A549 treated with CpdA at 1 μM for 4 hours (cell line): ENCODE measurements around the gene RAB11FIP5. TPM values are rescaled to one million over a fixed set of nuclear protein-coding genes. Genes with fewer than 3 reads are reported as not detected.

Experiments used
- total RNA-seq: library from RNA; stranded (reverse); fragments of 200-300 nt; extraction: Qiagen RNA extraction; gene quantifications from 5 replicates; pipeline ENCODE4 v1.2.3, GENCODE V29; 2022; ENCODE audit warnings: low read depth

RAB11FIP5 gene
- total RNA-seq = 32.2 to 37.7 TPM (median 35.7 TPM) in 5 replicates

GRCh38 chr2:73112913-73113854, at the start of gene RAB11FIP5:
Gene RAB11FIP5, minus strand, starts transcription at chr2:73112948. Its CDS starts 171 bp downstream, at chr2:73112777.

DNA sequence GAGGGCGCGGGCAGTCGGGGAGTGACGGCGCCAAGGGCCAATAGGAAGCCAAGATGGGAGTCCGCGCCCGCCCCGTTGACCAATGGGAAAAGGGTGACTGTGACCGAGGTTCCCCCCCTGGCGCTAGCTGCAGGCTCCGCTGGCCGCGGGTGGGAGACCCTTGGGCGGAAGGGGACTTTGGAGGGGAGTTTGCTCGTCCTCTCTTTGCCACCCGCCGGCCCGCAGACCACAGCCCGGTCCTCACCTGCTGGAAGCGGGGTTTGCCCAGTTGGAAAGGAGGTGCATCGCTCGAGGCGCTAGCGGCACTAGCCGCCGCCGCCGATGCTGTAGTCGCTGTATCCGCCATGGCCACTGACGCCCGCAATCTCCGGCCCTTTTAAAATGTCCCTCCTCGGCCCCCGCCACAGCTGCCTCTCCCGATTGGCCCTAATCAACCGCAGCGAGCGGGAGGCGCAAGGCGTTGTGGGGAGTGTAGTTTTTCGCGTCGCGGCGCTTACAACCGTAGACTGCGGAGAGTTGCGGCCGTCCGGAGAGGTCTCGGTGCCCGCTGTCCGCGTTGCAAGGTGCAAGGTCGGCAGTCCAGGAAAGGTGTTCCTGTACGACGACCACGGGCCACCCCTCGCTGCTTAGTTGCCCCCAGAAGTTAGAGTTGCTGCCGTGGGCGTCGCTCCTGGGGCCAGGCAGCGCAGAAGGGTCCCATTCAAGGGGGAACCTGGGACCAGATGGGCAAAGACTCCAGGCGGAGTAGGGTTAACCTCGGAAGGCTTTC, 41.2 kb downstream of the RAB11FIP5 start, which contains the start of gene SFXN5:
TSS of gene SFXN5 (minus strand) at position 353 of the 769 bp plus-strand sequence. CDS start at position 346, 7 bp downstream.

Other genes starting within 250 kb of the RAB11FIP5 start
- gene SPR, start 225.5 kb downstream of the RAB11FIP5 start, total RNA-seq = 90.7 to 157 TPM (median 144 TPM) in 5 replicates
- gene EMX1, start 195.4 kb downstream of the RAB11FIP5 start, total RNA-seq = 0.07 to 0.28 TPM (median 0.16 TPM) in 4 of 5 replicates, not detected in the other
- 14.2 to 18.0 TPM (median 16.3 TPM) in 5 replicates for gene SFXN5, start 41.2 kb downstream of the RAB11FIP5 start, total RNA-seq
- gene NOTO, start 89.6 kb upstream of the RAB11FIP5 start, total RNA-seq = 0.03 to 0.05 TPM in 2 of 5 replicates, not detected in the others
- 52.7 to 61.1 TPM (median 56.7 TPM) in 5 replicates for gene SMYD5, start 101.3 kb upstream of the RAB11FIP5 start, total RNA-seq
- 16.8 to 27.0 TPM (median 24.8 TPM) in 5 replicates for gene PRADC1, start 120.3 kb upstream of the RAB11FIP5 start, total RNA-seq
- gene CCT7, start 121.4 kb upstream of the RAB11FIP5 start, total RNA-seq = 586 to 976 TPM (median 613 TPM) in 5 replicates
- gene FBXO41, start 171.5 kb upstream of the RAB11FIP5 start, total RNA-seq = 4.6 to 6.4 TPM (median 5.1 TPM) in 5 replicates
- gene EGR4, start 180.6 kb upstream of the RAB11FIP5 start, total RNA-seq = 0.16 to 0.30 TPM (median 0.27 TPM) in 5 replicates